Stomach (tissue), 4 donors: ENCODE data around the gene FOXC2.

ENCODE experiments used
- EP300 ChIP-seq: sonication (generic); formaldehyde crosslinking; IDR thresholded peaks from one replicate; pipeline ENCODE4 v1.6.1; 2017; ENCODE audit warnings: antibody characterized with exemption
- POLR2A ChIP-seq, 4 donors: fragments of 450-650 bp; IDR thresholded peaks; one replicate each; pipeline ENCODE4 v1.6.1; 2016; ENCODE audit warnings: antibody characterized with exemption in 4 of 4, control low read depth in 2 of 4, mild to moderate bottlenecking in 1 of 4, moderate library complexity in 1 of 4
- POLR2AphosphoS5 ChIP-seq, 3 donors: sonication (generic); formaldehyde crosslinking; IDR thresholded peaks; one replicate each; pipeline ENCODE4 v1.6.1; 2016; ENCODE audit warnings: antibody characterized with exemption in 3 of 3
- TF ChIP-seq, protein P1 (sequence below), 7 experiments: fragments of 450-650 bp in 4 of 7; fragments of 200-600 bp in 3 of 7; sonication (generic) in 3 of 7; IDR thresholded peaks; one replicate each; pipeline ENCODE4 v1.5.1; 2016 to 2019; ENCODE audit warnings: antibody characterized with exemption in 7 of 7, control low read depth in 2 of 7, mild to moderate bottlenecking in 1 of 7

DNA sequence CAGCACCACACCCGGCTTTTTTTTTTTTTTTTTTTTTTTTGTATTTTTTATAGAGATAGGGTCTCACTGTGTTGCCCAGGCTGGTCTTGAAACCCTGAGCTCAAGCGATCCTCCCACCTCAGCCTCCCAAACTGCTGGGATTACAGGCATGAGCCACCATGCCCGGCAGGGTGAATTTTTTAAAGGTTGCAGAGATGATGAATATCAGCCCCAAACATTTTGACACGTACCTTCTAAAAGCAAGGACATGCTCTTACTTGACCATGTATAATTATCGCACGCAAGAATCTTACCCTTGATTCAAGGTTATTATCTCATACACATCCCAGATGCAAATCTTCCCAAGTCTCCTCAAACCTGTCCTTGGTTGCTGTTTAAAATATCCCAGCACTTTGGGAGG is 4.3 kb upstream of the FOXC2 start:
- TF ChIP-seq, protein P1, sequence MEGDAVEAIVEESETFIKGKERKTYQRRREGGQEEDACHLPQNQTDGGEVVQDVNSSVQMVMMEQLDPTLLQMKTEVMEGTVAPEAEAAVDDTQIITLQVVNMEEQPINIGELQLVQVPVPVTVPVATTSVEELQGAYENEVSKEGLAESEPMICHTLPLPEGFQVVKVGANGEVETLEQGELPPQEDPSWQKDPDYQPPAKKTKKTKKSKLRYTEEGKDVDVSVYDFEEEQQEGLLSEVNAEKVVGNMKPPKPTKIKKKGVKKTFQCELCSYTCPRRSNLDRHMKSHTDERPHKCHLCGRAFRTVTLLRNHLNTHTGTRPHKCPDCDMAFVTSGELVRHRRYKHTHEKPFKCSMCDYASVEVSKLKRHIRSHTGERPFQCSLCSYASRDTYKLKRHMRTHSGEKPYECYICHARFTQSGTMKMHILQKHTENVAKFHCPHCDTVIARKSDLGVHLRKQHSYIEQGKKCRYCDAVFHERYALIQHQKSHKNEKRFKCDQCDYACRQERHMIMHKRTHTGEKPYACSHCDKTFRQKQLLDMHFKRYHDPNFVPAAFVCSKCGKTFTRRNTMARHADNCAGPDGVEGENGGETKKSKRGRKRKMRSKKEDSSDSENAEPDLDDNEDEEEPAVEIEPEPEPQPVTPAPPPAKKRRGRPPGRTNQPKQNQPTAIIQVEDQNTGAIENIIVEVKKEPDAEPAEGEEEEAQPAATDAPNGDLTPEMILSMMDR (IDR thresholded peaks at IDR 0.05) = no peak
- no peak for TF ChIP-seq POLR2A (IDR thresholded peaks at IDR 0.05)
- no peak for TF ChIP-seq POLR2AphosphoS5 (IDR thresholded peaks at IDR 0.05)
- TF ChIP-seq EP300 = no peak
